Skeletal muscle satellite cell (primary cell): ENCODE data around the gene LGI1.

ENCODE experiments used
- H3K27me3 ChIP-seq: 2 replicates; pipeline ENCODE4 v1.7.0; 2013; ENCODE audit warnings: low read length; ENCODE audit not compliant: control insufficient read depth, insufficient read depth
- H3K36me3 ChIP-seq: 2 replicates; pipeline ENCODE4 v1.7.0; 2013; ENCODE audit warnings: mild to moderate bottlenecking, control low read depth, low read length; ENCODE audit not compliant: insufficient read depth
- H3K4me1 ChIP-seq: 2 replicates; pipeline ENCODE4 v1.7.0; 2013; ENCODE audit warnings: low read length; ENCODE audit not compliant: control insufficient read depth, insufficient read depth
- H3K4me2 ChIP-seq: 2 replicates; pipeline ENCODE4 v1.7.0; 2013; ENCODE audit warnings: mild to moderate bottlenecking, low read length
- H3K4me3 ChIP-seq: 2 replicates; pipeline ENCODE4 v1.7.0; 2013; ENCODE audit warnings: low read length
- H3K9ac ChIP-seq: 2 replicates; pipeline ENCODE4 v1.7.0; 2013; ENCODE audit warnings: mild to moderate bottlenecking, low read depth, low read length, moderate library complexity
- H3K9me3 ChIP-seq: replicated peaks from 2 replicates; pipeline ENCODE4 v1.7.0; 2013; ENCODE audit warnings: mild to moderate bottlenecking, control low read depth, low read length

The LGI1 gene

DNA sequence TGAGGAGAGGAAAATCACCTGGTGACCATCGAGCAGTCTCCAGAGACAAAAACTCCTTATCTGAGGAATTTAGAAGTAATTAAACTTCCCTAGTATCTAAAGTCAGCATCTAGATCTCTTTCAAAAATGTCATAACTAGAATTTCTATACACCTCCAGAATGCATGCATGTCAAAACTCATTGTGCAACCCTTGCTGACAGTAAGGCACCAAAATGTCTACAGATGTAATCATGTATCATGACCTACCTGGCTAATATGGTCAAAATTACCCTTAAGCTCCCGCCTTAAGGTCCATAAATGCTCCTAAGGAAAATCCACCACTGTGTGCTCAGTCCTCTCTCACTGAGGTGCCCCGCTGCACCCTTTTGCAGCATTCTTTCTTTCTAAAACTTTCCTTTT is 16.4 kb upstream of the LGI1 start:
- H3K36me3 ChIP-seq, result no peaks in the 10 kb centered on the region
- H3K27me3 ChIP-seq, result peaks cover 39% of the 10 kb centered on the region
- no peaks in the 10 kb centered on the region for H3K4me1 ChIP-seq

GRCh38 chr10:93742633-93743349 is 14.9 kb upstream of the LGI1 start:
- Histone ChIP-seq H3K4me1 (peaks cover 9% of the 10 kb centered on the region), H3K4me2 (no peak overlapping the region), H3K27me3 (peaks cover 26% of the 10 kb centered on the region), H3K4me3 (no peak overlapping the region), H3K9me3 (no peaks in the 10 kb centered on the region), H3K36me3 (no peaks in the 10 kb centered on the region), H3K9ac (no peak overlapping the region)

More for the DNA sequence above, 16.4 kb upstream of the LGI1 start:
- Histone ChIP-seq H3K4me3 (no peak overlapping the region), H3K9me3 (no peaks in the 10 kb centered on the region), H3K4me2 (no peak overlapping the region), H3K9ac (no peak overlapping the region)

- peaks cover 9% of the 10 kb centered on the region for H3K4me1 ChIP-seq
- H3K4me2 ChIP-seq, result no peak overlapping the region
- peaks cover 25% of the 10 kb centered on the region for H3K27me3 ChIP-seq
- no peaks in the 10 kb centered on the region for H3K36me3 ChIP-seq
- H3K9me3 ChIP-seq, result no peaks in the 10 kb centered on the region
- H3K9ac ChIP-seq, result no peak overlapping the region
- H3K4me3 ChIP-seq, result no peak overlapping the region
Observed at GRCh38 chr10:93745408-93746065, 12.2 kb upstream of the LGI1 start.

DNA sequence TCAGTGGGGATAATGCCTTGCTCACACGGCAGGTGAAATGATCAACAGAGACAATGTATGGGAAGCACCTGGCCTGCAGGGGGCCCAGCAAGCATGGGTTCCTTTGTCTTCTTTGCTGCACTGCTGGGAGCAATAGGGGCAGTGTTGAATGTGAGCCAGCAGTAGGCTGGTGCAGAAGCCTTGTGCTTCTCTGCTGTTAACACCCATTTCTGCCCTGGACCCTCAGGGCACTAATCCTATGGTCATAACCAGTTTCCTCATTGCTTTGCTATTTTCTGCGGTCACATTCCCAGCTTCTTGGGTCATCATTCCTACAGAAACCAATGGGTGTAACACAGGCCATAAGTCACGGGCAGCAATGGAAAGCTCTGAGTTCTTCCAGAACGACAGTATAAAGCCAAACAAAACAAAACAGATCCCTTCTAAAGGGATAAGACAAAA is 10.9 kb upstream of the LGI1 start:
- Histone ChIP-seq H3K4me2 (peak overlapping the region; percentile 26), H3K27me3 (peaks cover 28% of the 10 kb centered on the region), H3K36me3 (no peaks in the 10 kb centered on the region), H3K9me3 (no peaks in the 10 kb centered on the region), H3K4me1 (peaks cover 11% of the 10 kb centered on the region), H3K4me3 (no peak overlapping the region), H3K9ac (no peak overlapping the region)

DNA sequence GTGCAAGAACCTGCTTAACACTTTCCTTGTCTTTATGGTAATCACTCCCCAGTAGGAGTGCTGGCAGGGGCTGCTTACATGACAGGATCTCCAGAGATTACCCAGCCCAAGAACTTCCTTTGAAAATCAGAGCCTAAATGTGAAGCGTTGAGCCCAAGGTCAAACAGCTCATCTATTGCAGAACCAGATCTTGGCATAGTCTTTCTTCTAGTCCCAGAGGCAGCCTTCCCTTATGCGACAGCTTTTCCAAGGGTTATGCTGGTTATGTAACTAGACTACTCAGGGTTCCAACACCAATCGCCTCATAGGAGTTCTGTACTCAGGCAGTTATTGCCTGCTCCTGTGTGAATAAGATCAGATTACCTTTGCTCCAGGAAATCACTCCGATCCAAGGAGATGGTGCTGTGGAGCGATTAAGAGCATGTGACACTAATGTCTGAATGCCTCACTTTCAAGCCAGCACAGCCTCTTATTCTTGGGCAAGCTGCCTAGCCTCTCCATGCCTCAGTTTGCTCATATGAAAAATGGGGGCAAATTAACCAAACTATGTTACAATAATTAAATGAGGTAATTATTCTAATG is 8.4 kb upstream of the LGI1 start:
- no peaks in the 10 kb centered on the region for H3K36me3 ChIP-seq
- peaks cover 24% of the 10 kb centered on the region for H3K27me3 ChIP-seq
- peaks cover 13% of the 10 kb centered on the region for H3K4me1 ChIP-seq

DNA sequence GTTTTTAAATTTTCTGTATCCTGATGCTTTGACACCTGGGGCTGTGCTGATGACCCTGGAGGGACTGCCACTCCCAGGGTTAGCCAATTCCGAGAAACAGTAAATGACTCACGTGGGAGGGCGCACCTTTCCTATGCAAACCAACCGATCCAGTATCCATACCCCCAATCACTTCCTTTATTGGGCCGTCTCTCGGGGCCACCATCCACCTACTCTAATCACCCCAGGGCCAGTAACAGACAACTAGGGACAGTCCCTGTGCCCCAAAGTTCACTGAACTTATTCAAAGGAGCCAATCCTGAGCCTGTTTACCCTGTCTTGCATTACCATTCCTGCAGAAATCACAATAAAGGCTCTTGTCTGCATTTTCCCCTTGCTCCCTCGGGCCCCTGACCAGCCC is 6.6 kb upstream of the LGI1 start:
- H3K27me3 ChIP-seq, result peaks cover 33% of the 10 kb centered on the region
- no peak overlapping the region for H3K4me2 ChIP-seq
- no peak overlapping the region for H3K9ac ChIP-seq
- H3K4me3 ChIP-seq, result no peak overlapping the region
- H3K9me3 ChIP-seq, result no peaks in the 10 kb centered on the region
- H3K4me1 ChIP-seq, result peaks cover 13% of the 10 kb centered on the region
- no peaks in the 10 kb centered on the region for H3K36me3 ChIP-seq

More for the DNA sequence above, 8.4 kb upstream of the LGI1 start:
- Histone ChIP-seq H3K9me3 (no peaks in the 10 kb centered on the region), H3K4me2 (no peak overlapping the region), H3K9ac (no peak overlapping the region), H3K4me3 (no peak overlapping the region)

DNA sequence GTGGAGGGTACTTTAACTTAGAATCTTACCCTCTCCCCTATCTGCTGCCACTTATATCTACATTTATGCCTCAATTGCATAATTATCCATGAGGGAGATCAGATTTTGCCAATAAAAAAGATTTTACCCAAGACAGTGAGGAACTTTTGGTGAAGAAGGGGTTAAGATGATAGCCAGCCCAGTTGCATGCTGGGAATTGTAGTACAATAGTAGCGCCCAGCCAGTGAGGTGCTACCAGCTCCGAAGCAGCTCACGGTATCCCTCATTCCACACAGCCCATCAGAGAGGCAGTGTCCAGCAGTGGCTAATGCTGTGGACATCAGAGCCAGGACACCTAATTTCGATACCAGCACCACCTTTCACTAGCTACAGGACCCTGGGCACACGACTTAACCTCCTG is 5.9 kb upstream of the LGI1 start:
- H3K9ac ChIP-seq, result no peak overlapping the region
- peak overlapping the region; percentile 52 for H3K4me2 ChIP-seq
- H3K4me3 ChIP-seq, result peak overlapping the region; percentile 34
- H3K27me3 ChIP-seq, result peaks cover 40% of the 10 kb centered on the region
- no peaks in the 10 kb centered on the region for H3K9me3 ChIP-seq
- peaks cover 8% of the 10 kb centered on the region for H3K4me1 ChIP-seq
- no peaks in the 10 kb centered on the region for H3K36me3 ChIP-seq

- Histone ChIP-seq H3K36me3 (no peaks in the 10 kb centered on the region), H3K4me2 (no peak overlapping the region), H3K4me1 (peaks cover 4% of the 10 kb centered on the region), H3K9ac (no peak overlapping the region), H3K27me3 (peaks cover 46% of the 10 kb centered on the region), H3K9me3 (no peaks in the 10 kb centered on the region), H3K4me3 (no peak overlapping the region)
Observed at GRCh38 chr10:93752761-93753160, 5.0 kb upstream of the LGI1 start.

DNA sequence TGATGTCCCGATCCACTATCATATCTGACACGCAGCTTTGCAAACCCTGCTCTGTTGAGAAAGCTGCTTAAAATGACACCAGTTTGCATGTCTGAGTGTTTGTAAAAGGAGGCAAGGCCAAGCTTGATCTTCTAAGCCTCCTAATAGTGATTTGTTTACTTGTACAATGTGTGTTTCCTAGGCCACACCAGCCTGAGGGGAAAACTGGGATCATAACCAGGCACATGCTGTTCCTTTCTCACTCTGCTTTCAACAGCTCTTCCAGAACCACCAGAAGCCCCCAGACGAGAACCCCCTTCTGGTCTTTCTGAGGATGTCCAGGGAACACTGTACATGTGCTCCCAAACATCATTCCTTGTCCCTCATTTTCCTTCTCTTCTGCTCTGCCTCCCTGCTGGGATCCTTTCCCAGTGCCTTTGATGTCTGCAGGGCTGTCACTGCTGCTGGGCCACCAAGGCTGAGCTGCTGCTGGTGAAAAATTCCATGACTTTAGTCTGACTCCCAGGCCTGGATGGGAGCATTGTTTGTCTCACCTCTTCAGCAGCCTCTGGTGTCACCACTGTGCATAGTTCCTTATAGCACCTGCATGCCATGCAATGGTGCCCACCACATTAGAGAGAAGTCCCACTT is 4.0 kb upstream of the LGI1 start:
- Histone ChIP-seq H3K9ac (no peak overlapping the region), H3K9me3 (no peaks in the 10 kb centered on the region), H3K36me3 (no peaks in the 10 kb centered on the region), H3K27me3 (peaks cover 56% of the 10 kb centered on the region), H3K4me2 (no peak overlapping the region), H3K4me3 (no peak overlapping the region), H3K4me1 (peaks cover 4% of the 10 kb centered on the region)

- peaks cover 4% of the 10 kb centered on the region for H3K4me1 ChIP-seq
- H3K27me3 ChIP-seq, result peaks cover 59% of the 10 kb centered on the region
- no peak overlapping the region for H3K4me2 ChIP-seq
- H3K9me3 ChIP-seq, result no peaks in the 10 kb centered on the region
- H3K36me3 ChIP-seq, result no peaks in the 10 kb centered on the region
- H3K9ac ChIP-seq, result no peak overlapping the region
- no peak overlapping the region for H3K4me3 ChIP-seq
Observed at GRCh38 chr10:93754761-93755160, 3.0 kb upstream of the LGI1 start.

DNA sequence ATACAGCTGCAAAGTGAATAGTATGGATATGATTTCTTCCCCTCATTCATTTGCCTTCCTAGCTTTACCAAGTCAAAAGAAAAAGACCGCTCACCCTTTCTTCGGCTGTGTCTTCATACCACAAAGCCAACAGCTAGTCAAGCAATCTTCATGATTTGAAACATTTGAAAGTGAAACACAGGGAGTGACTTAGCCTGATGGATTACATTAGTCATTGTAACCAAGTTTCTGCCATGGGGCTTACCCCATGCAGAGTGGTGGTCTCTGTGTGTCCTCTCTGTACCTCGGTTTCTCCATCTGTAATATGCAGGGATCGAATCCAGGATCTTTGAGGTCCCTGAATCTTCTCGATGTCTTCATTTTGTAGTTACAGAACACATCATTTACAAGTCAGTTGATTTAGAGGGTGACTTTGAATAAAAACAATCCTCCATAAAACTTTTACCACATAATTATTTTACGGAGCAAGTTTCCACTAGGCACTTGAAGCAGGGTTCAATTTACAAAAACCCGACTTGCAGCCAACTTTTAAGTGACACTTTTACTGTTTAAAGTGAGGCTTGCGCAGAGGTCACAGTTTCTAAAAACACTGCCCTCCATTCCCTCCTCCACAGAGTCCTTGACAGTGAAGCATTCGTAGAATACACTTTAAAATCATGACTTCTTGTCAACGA is 2.2 kb upstream of the LGI1 start:
- Histone ChIP-seq H3K4me2 (no peak overlapping the region), H3K36me3 (no peaks in the 10 kb centered on the region), H3K4me3 (no peak overlapping the region), H3K9ac (no peak overlapping the region), H3K9me3 (no peaks in the 10 kb centered on the region), H3K4me1 (peaks cover 4% of the 10 kb centered on the region), H3K27me3 (peaks cover 63% of the 10 kb centered on the region)
